ENCODE results near the gene TMEM191C.
"Not testable (repeated sequence)": the region's sequence is repeated elsewhere in the genome, so short reads cannot be mapped to it uniquely, and the experiment has no call there.

- not testable (repeated sequence) for TF ChIP-seq ZNF274 (IDR thresholded peaks at IDR 0.05; ENCODE audit: low read depth, low read length); YY1 (IDR thresholded peaks at IDR 0.05; ENCODE audit: insufficient read depth, insufficient read length)
These were observed 4.5 kb upstream of the TMEM191C start for GRCh38 chr22:21462672-21463071.
